Diencephalon (tissue), 1 donor: ENCODE data around the gene EIF2B2. TPM values are rescaled to one million over a fixed set of nuclear protein-coding genes. Genes with fewer than 3 reads are reported as not detected.

Experiments
- small RNA-seq: library from RNA; depleted of rRNA; stranded (forward); fragments of <200 nt; gene quantifications from one replicate; pipeline ENCODE3, GENCODE V24; 2014
- total RNA-seq: library from RNA; depleted of rRNA; stranded (reverse); fragments of >200 nt; gene quantifications from one replicate; pipeline ENCODE4 v1.2.3, GENCODE V29; 2014

EIF2B2 gene
- total RNA-seq, result 24.0 TPM

GRCh38 chr14:75002392-75003249 lies at the start of gene EIF2B2:
Gene EIF2B2, plus strand, starts transcription at chr14:75002921. Its CDS starts 70 bp downstream, at chr14:75002991.

GRCh38 chr14:74955229-74956026 lies 47.3 kb upstream of the EIF2B2 start, which contains the start of gene PGF:
Gene PGF, minus strand, starts transcription at chr14:74955597. Its CDS starts 355 bp downstream, at chr14:74955242.

GRCh38 chr14:75050852-75051555 lies 48.3 kb downstream of the EIF2B2 start, which contains the start of gene MLH3:
Gene MLH3, minus strand, starts transcription at chr14:75051467. Its CDS starts 1,812 bp downstream, at chr14:75049655.

Small RNA genes within 50 kb of the gene (small RNA-seq; reads per million reads assigned to genes)
- gene RNU6-689P, result not detected

Other genes with a start within 250 kb of the EIF2B2 start
- 89.7 TPM for gene YLPM1, start 239.6 kb upstream of the EIF2B2 start, total RNA-seq
- gene PROX2, start 126.8 kb upstream of the EIF2B2 start, total RNA-seq, result not detected
- 40.4 TPM for gene DLST, start 121.0 kb upstream of the EIF2B2 start, total RNA-seq
- 39.9 TPM for gene RPS6KL1, start 79.7 kb upstream of the EIF2B2 start, total RNA-seq
- 2.8 TPM for gene PGF, start 47.3 kb upstream of the EIF2B2 start, total RNA-seq
- gene MLH3, start 48.5 kb downstream of the EIF2B2 start, total RNA-seq, result 65.0 TPM
- 49.4 TPM for gene ACYP1, start 61.1 kb downstream of the EIF2B2 start, total RNA-seq
- gene ZC2HC1C, start 66.7 kb downstream of the EIF2B2 start, total RNA-seq, result 6.7 TPM
- 46.1 TPM for gene NEK9, start 124.1 kb downstream of the EIF2B2 start, total RNA-seq
- gene TMED10, start 173.7 kb downstream of the EIF2B2 start, total RNA-seq, result 155 TPM